Tibial nerve (tissue), 4 donors: Measurements from ENCODE around the gene EIF2AK2.

Source experiments
- CTCF ChIP-seq, 5 experiments: fragments of 200-600 bp in 3 of 5; fragments of 450-650 bp in 2 of 5; sonication (generic) in 3 of 5; IDR thresholded peaks; one replicate each; pipeline ENCODE4 v1.5.1; 2016 to 2019; ENCODE audit warnings: antibody characterized with exemption in 5 of 5, mild to moderate bottlenecking in 3 of 5, moderate library complexity in 2 of 5
- EP300 ChIP-seq, 2 donors: sonication (generic); formaldehyde crosslinking; IDR thresholded peaks; one replicate each; pipeline ENCODE4 v1.6.1; 2017; ENCODE audit warnings: antibody characterized with exemption in 2 of 2, mild to moderate bottlenecking in 1 of 2
- POLR2A ChIP-seq, 2 donors: fragments of 450-650 bp; IDR thresholded peaks; one replicate each; pipeline ENCODE4 v1.6.1; 2017; ENCODE audit warnings: antibody characterized with exemption in 2 of 2, mild to moderate bottlenecking in 2 of 2, moderate library complexity in 2 of 2

- TF ChIP-seq CTCF (IDR thresholded peaks at IDR 0.05) (no peak), POLR2A (IDR thresholded peaks at IDR 0.05) (no peak), EP300 (IDR thresholded peaks at IDR 0.05) (no peak)
Observed at GRCh38 chr2:37100054-37100453, 56.7 kb downstream of the EIF2AK2 start.
